CD4-positive, alpha-beta T cell treated with Interleukin-17A for 4 hours (primary cell): Measurements from ENCODE around the gene DICER1.
A peak's percentile ranks its signal among the peaks of the same experiment; 100 is the strongest.
"Not testable (repeated sequence)": the region's sequence is repeated elsewhere in the genome, so short reads cannot be mapped to it uniquely, and the experiment has no call there.

ENCODE experiments used
- DNase-seq: peaks from one replicate; pipeline ENCODE4 v3.0.0-alpha.2; 2020; ENCODE audit warnings: mixed read lengths

Gene DICER1

DNA sequence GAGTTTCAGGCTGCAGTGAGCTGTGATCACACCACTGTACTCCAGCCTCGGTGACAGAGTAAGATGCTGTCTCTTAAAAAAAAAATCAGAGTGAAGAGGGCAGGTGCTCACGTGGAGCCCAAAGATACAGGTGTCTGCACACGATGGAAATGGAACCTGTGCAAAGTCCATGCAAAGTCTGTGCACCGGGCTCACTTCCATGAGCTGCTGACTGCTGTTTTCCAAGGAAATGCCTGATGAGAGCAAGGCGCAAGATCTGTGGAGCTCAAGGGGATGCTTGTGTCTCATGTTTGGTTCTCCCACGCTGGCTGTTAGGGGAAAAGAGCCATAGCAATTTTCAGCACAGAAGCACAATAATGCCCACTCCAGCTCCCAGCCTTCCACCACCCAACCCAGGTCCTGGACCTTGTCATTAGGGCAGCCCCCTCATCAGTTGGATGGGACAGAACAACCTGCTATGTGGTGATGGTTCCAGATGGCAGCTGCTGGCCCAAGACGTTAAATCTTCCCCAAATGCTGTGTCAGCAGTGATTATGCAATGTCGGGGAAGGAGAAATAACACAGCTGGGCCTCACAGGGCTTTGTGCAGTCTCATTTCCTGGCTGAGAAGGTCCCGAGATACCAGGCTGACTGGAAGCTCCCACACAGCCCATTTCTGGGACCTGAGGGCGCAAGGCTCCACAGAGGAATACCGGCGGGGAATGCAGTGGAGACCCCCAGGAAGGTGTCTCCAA lies 27.9 kb upstream of the DICER1 start:
- no peak for DNase-seq

- DNase-seq, result no peak
Measured at GRCh38 chr14:95184413-95184790, 27.1 kb upstream of the DICER1 start.

DNA sequence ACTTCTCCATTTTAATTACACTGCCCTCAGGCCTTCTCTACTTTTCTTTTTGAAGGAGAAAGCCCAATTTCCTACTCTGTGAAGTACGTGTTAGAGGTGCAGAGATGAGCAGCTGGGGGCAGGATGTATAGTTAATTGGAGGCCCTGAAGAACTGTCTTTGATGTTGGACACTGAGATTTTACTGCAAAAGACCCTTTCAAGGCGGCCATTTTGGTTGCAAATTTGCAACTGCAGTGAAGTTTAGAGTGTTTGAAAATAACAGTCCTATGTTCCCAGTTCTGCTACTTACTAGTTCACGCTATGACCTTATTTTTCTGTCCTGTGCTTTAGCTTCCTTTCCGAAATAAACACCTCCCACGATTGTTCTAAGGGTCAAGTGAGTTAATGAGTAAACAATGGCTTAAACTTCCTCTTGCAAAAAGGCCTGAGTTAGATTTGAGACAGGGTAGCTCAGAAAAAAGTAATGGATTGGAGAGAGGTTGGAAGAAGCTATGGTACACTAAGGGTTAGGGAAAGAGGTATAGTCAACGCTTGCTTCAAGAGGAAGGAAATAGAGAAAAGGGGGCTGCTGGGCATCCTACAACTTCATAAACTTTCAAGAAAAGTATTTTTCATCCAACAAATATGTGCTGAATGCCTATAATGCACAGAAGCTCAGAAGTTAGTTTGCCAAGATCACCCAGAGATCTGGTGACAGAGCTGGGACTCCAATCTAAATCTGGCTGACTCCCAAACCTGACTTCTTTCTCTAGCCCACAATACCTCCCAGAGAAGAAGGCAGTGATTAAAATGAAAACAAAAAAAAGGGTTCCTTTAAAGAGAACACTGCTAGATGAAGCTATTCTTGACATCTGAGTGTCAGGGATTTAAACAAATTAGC lies 26.4 kb upstream of the DICER1 start:
- no peak for DNase-seq

GRCh38 chr14:95183082-95183481 lies 25.8 kb upstream of the DICER1 start:
- no peak for DNase-seq

- no peak for DNase-seq
Measured at GRCh38 chr14:95182379-95182778, 25.1 kb upstream of the DICER1 start.

DNA sequence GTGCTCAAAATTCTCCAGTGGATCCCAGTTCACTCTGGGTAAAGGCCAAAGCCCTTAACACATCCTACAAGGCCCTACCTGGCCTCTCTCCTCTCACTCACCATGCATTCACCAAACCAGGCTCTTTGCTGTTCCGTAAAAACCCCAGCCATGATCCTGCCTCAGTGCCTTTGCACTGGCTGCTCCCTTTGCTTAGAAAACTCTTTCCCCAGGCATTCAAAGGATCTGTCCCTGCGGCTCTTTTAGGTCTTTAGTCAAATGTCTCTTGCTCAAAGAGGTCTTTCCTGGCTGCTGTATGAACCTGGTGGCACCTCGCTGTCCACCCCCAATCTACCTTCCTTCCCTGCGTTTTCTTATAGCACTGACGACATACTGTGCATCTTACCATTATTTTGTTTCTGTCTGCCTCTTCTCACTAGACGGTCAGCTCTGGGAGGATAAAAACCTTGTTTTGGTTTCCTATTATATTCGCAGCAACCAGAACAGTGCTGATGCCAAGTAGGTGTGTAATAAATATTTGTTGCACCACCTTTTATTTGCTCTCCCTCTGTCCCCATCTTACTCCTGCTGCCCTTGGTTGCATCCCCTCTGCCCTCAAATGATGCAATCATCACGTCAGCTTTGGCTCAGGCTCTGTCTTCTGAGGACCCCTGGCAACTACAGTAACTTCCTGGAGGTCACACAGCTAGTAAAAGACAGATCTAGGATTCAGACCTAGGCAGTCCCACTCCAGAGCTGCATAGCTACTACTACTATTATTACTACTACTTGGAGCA lies 23.8 kb upstream of the DICER1 start:
- no peak for DNase-seq

DNA sequence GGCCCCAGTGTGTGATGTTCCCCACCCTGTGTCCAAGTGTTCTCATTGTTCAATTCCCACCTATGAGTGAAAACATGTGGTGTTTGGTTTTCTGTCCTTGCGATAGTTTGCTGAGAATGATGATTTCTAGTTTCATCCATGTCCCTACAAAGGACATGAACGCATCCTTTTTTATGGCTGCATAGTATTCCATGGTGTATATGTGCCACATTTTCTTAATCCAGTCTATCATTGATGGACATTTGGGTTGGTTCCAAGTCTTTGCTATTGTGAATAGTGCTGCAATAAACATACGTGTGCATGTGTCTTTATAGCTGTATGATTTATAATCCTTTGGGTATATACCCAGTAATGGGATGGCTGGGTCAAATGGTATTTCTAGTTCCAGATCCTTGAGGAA lies 18.3 kb upstream of the DICER1 start:
- DNase-seq, result not testable (repeated sequence)

- no peak for DNase-seq
Measured at GRCh38 chr14:95174184-95174792, 17.0 kb upstream of the DICER1 start.

GRCh38 chr14:95173518-95173917 lies 16.2 kb upstream of the DICER1 start:
- no peak for DNase-seq

DNA sequence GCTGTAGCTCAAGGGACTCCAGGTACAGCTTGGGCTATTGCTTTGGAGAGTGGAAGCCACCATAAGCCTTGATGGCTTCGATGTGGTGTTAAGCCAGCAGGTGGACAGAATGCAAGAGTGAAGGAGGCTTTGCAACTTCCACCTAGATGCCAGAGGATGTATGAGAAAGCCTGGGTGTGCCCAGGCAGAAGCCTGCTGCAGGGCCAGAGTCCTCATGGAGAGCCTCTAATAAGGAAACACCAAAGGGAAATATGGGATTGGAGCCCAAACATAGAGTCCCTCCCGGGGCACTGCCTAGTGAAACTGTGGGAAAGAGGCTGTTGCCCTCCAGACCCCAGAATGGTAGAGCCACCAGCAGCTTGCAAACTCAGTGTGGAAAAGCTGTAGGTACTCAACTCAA lies 9.8 kb upstream of the DICER1 start:
- no peak for DNase-seq

GRCh38 chr14:95165517-95165916 lies 8.2 kb upstream of the DICER1 start:
- no peak for DNase-seq

GRCh38 chr14:95164506-95164905 lies 7.2 kb upstream of the DICER1 start:
- DNase-seq, result no peak

DNA sequence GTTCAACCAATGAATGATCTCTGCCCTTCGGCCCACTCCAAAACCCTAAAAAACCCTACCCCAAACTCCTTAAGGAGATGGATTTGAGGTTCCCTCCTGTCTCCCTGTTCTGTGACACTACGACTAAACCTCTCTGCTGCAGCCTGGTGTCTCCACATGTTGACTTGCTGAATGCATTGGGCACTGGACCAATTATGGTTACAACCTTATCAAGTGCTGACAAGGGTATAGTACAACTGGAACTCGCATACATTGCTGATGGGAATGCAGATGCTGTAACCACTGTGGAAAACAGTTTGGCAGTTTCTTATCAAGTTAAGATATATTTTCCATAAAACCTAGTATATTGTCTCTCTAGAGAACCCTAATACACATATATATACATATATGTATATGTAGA lies 6.3 kb upstream of the DICER1 start:
- no peak for DNase-seq

- no peak for DNase-seq
Measured at GRCh38 chr14:95163132-95163531, 5.8 kb upstream of the DICER1 start.

- DNase-seq, result no peak
Measured at GRCh38 chr14:95162641-95163040, 5.3 kb upstream of the DICER1 start.

GRCh38 chr14:95157048-95157326 lies 342 bp downstream of the DICER1 start:
- no peak for DNase-seq

- DNase-seq, result peak; percentile 47
Measured at GRCh38 chr14:95156161-95157047, 925 bp downstream of the DICER1 start.

GRCh38 chr14:95155045-95155444 lies 2.3 kb downstream of the DICER1 start:
- DNase-seq, result no peak

DNA sequence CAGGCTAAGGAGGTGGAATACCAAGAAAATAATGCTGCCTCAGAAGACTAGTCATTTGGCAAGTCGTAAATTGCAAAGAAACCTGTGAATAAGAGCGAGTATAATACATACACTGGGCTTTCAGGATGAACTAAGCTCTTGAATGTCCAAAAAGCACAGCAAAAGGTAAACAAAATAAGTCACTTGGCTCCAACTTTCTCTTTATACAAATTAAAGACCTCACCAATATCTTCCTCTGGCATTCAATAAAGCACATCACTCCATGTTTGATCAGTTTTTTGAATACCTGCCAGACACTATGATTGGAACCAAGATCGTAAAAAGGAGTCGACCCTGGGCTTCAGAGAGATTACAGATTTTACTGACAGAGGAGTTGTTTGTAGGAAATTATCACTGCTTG lies 3.5 kb downstream of the DICER1 start:
- DNase-seq, result no peak

- no peak for DNase-seq
Measured at GRCh38 chr14:95151561-95151960, 5.8 kb downstream of the DICER1 start.

DNA sequence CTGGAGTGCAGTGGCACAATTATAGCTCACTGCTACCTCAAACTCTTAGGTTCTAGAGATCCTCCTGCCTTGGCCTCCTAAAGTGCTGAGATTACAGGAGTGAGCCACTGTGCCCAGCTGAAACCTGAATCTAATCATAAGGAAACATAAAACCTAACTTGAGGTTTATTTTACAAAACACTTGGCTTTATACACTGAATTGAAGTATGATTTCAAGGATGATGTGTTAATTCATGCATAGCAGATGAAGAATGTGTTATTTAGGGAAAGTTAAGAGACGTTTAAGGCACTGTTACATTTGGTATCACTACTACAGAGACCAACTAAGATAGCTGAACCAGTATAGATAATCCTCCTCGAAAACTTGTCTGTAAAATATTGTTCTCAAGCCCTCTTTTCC lies 6.4 kb downstream of the DICER1 start:
- no peak for DNase-seq

DNA sequence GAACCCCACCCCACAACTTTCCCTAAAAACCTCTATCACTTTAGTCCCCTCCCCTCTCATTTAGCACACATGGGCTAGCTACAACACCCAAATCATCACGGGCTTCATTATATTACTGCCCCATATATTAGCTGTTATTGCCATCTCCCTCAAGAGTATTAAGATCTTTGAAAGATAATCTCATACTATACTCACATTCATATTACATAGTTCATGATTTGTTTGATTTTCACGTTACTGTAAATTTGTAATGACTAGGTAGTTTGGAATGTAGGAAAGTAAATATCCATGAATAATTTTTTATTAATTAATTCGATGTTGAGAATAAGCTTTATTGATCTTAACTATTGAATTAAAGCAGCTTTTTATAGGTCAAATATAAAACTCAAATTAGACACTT lies 7.9 kb downstream of the DICER1 start:
- DNase-seq, result no peak
